ENCODE measurements around the gene LRRFIP2. TPM values are rescaled to one million over a fixed set of nuclear protein-coding genes. Genes with fewer than 3 reads are reported as not detected.
"Not testable (repeated sequence)": the region's sequence is repeated elsewhere in the genome, so short reads cannot be mapped to it uniquely, and the experiment has no call there.

The LRRFIP2 gene
- total and polyA plus RNA-seq, 2 experiments from 2014 or later, result 77.6 to 77.7 TPM

- Histone ChIP-seq H3F3A (ENCODE audit: insufficient read depth) (0 out of 2 replicates have a peak, but pooled peaks cover 4% of the 10 kb centered on the region), H3K27me3 (replicated peaks; ENCODE audit: insufficient read depth) (no peaks in the 10 kb centered on the region), H3K9me3 (ENCODE audit: low read depth) (no peaks in the 10 kb centered on the region), H3K4me3 (no peak overlapping the region), H3K4me1 (ENCODE audit: insufficient read depth) (no peaks in the 10 kb centered on the region), H3K4me2 (ENCODE audit: unreplicated experiment) (no peak overlapping the region), H3K9me2 (ENCODE audit: insufficient read depth) (no peaks in the 10 kb centered on the region), H3K36me3 (ENCODE audit: low read depth) (peaks cover 38% of the 10 kb centered on the region), H3K9ac (no peak overlapping the region), H2AFZ (no peak overlapping the region), H3K27ac (no peak overlapping the region), H4K20me1 (ENCODE audit: insufficient read depth) (no peaks in the 10 kb centered on the region), H3K79me2 (ENCODE audit: insufficient read depth) (peaks cover 100% of the 10 kb centered on the region)
- WGBS, 2 experiments (ENCODE audit: low coverage in 1 of 2, low lambda C conversion rate in 2 of 2, missing lambda C conversion rate in 2 of 2), result 77 to 82% methylated on average over 4 of the region's 4 CpGs
- in situ Hi-C loops (cut with MboI), result no loop called here
- DNase-seq, result no peak
- TF ChIP-seq EZH2phosphoT487 (IDR thresholded peaks at IDR 0.05; ENCODE audit: insufficient read depth, low read depth), result no peak
- no peak for TF ChIP-seq EZH2 (IDR thresholded peaks at IDR 0.05; ENCODE audit: insufficient read depth, poor library complexity, severe bottlenecking)
These were observed 25.1 kb downstream of the LRRFIP2 start for GRCh38 chr3:37149257-37149656.

DNA sequence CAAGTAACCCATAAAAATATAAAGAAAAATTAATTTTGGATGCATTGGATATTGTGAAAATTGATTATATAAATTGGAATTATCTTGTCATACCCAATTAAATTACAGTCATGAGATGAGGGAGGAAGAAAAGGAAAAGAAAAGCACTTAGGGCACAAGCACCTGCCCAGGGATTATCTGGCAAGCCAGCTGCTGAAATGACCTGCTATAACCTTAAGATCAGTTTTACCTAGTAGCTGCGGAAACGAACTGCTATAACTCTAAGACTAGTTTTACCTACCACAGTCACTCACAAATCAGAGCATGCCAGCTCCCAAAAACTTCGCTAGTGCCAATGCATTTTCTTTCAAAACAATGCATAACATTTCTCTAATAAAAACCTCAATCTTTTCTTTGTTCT is 26.2 kb downstream of the LRRFIP2 start:
- Histone ChIP-seq H3K4me2 (ENCODE audit: unreplicated experiment) (no peak overlapping the region), H2AFZ (no peak overlapping the region), H3K79me2 (ENCODE audit: insufficient read depth) (peaks cover 100% of the 10 kb centered on the region), H4K20me1 (ENCODE audit: insufficient read depth) (no peaks in the 10 kb centered on the region), H3K27ac (no peak overlapping the region), H3K4me1 (ENCODE audit: insufficient read depth) (no peaks in the 10 kb centered on the region), H3K9ac (no peak overlapping the region), H3K9me3 (ENCODE audit: low read depth) (no peaks in the 10 kb centered on the region), H3K9me2 (ENCODE audit: insufficient read depth) (no peaks in the 10 kb centered on the region), H3F3A (ENCODE audit: insufficient read depth) (0 out of 2 replicates have a peak, but pooled peaks cover 4% of the 10 kb centered on the region), H3K36me3 (ENCODE audit: low read depth) (peaks cover 33% of the 10 kb centered on the region), H3K27me3 (replicated peaks; ENCODE audit: insufficient read depth) (no peaks in the 10 kb centered on the region), H3K4me3 (no peak overlapping the region)
- no peak for TF ChIP-seq EZH2 (IDR thresholded peaks at IDR 0.05; ENCODE audit: insufficient read depth, poor library complexity, severe bottlenecking)
- TF ChIP-seq EZH2phosphoT487 (IDR thresholded peaks at IDR 0.05; ENCODE audit: insufficient read depth, low read depth), result no peak
- WGBS, 2 experiments (ENCODE audit: low coverage in 1 of 2, low lambda C conversion rate in 2 of 2, missing lambda C conversion rate in 2 of 2), result 88% methylated on average over 3 of the region's 3 CpGs
- DNase-seq, result no peak
- in situ Hi-C loops (cut with MboI), result no loop called here

DNA sequence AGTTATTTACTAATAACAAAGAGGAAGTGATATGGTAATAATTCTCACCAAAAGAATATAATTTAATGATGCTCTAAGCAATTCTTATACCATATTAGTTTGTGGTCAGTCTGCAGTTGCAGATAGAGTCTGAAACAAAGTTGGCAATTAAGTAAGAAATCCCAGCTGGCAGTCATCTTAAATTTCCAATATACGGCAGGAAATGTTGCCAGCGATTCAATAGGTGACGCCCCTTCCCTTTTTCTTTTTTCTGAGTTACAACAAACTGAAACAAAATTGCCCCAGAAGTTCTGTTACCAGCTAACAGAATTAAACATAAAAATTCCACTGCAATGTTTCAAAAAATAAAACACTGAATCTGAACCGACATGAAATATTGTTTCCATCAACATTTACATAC is 26.7 kb downstream of the LRRFIP2 start:
- TF ChIP-seq EZH2phosphoT487 (IDR thresholded peaks at IDR 0.05; ENCODE audit: insufficient read depth, low read depth) (no peak), EZH2 (IDR thresholded peaks at IDR 0.05; ENCODE audit: insufficient read depth, poor library complexity, severe bottlenecking) (no peak)
- Histone ChIP-seq H3K4me2 (ENCODE audit: unreplicated experiment) (no peak overlapping the region), H3F3A (ENCODE audit: insufficient read depth) (0 out of 2 replicates have a peak, but pooled peaks cover 4% of the 10 kb centered on the region), H3K9ac (no peak overlapping the region), H2AFZ (no peak overlapping the region), H3K4me1 (ENCODE audit: insufficient read depth) (no peaks in the 10 kb centered on the region), H3K36me3 (ENCODE audit: low read depth) (peaks cover 36% of the 10 kb centered on the region), H3K79me2 (ENCODE audit: insufficient read depth) (peaks cover 100% of the 10 kb centered on the region), H3K27me3 (replicated peaks; ENCODE audit: insufficient read depth) (no peaks in the 10 kb centered on the region), H3K9me2 (ENCODE audit: insufficient read depth) (no peaks in the 10 kb centered on the region), H4K20me1 (ENCODE audit: insufficient read depth) (no peaks in the 10 kb centered on the region), H3K9me3 (ENCODE audit: low read depth) (no peaks in the 10 kb centered on the region), H3K4me3 (no peak overlapping the region), H3K27ac (no peak overlapping the region)
- in situ Hi-C loops (cut with MboI), result no loop called here
- 44 to 50% methylated on average over 4 of the region's 4 CpGs for WGBS, 2 experiments (ENCODE audit: low coverage in 1 of 2, low lambda C conversion rate in 2 of 2, missing lambda C conversion rate in 2 of 2)
- DNase-seq, result no peak

- H3F3A ChIP-seq (ENCODE audit: insufficient read depth); H3K9me3 ChIP-seq (ENCODE audit: low read depth); H2AFZ ChIP-seq; H4K20me1 ChIP-seq (ENCODE audit: insufficient read depth); H3K4me3 ChIP-seq; H3K9ac ChIP-seq; in situ Hi-C loops (cut with MboI); H3K4me2 ChIP-seq (ENCODE audit: unreplicated experiment); H3K9me2 ChIP-seq (ENCODE audit: insufficient read depth); H3K27ac ChIP-seq; DNase-seq; H3K27me3 ChIP-seq (replicated peaks; ENCODE audit: insufficient read depth); H3K4me1 ChIP-seq (ENCODE audit: insufficient read depth): not testable (repeated sequence)
- WGBS, 2 experiments (ENCODE audit: low coverage in 1 of 2, low lambda C conversion rate in 2 of 2, missing lambda C conversion rate in 2 of 2), result 89 to 90% methylated on average over 2 of the region's 2 CpGs
- peaks cover 43% of the 10 kb centered on the region for H3K36me3 ChIP-seq (ENCODE audit: low read depth)
- peaks cover 100% of the 10 kb centered on the region for H3K79me2 ChIP-seq (ENCODE audit: insufficient read depth)
These were observed 27.5 kb downstream of the LRRFIP2 start for GRCh38 chr3:37146927-37147326.

DNA sequence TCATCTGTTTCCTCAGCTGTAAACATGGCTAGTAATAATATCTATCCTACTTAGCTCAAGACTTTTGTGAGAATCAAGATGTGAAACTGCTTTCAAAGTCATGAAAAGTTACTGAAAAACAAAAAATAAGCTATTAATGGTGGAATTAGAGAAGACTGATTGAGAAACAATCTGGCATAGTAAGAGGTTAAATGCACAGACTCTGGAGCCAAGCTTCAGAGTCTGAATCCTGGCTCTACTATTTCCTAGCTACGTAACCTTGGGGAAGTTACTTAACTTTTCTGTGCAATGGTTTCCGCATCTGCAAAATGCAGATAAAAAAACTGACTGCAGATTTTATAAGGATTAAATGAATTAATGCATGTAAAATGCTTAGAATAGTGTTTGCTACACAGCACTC is 28.8 kb downstream of the LRRFIP2 start:
- Histone ChIP-seq H3K27me3 (replicated peaks; ENCODE audit: insufficient read depth) (no peaks in the 10 kb centered on the region), H3K4me2 (ENCODE audit: unreplicated experiment) (no peak overlapping the region), H4K20me1 (ENCODE audit: insufficient read depth) (no peaks in the 10 kb centered on the region), H3F3A (ENCODE audit: insufficient read depth) (0 out of 2 replicates have a peak, but pooled peaks cover 4% of the 10 kb centered on the region), H3K4me1 (ENCODE audit: insufficient read depth) (no peaks in the 10 kb centered on the region), H3K9me3 (ENCODE audit: low read depth) (no peaks in the 10 kb centered on the region), H3K9ac (peak overlapping the region; percentile 29), H3K9me2 (ENCODE audit: insufficient read depth) (no peaks in the 10 kb centered on the region), H3K79me2 (ENCODE audit: insufficient read depth) (peaks cover 100% of the 10 kb centered on the region), H3K27ac (peak overlapping the region; percentile 26), H3K36me3 (ENCODE audit: low read depth) (peaks cover 47% of the 10 kb centered on the region), H2AFZ (no peak overlapping the region), H3K4me3 (no peak overlapping the region)
- WGBS, 2 experiments (ENCODE audit: low coverage in 1 of 2, low lambda C conversion rate in 2 of 2, missing lambda C conversion rate in 2 of 2), result 62 to 71% methylated on average over 2 of the region's 2 CpGs
- DNase-seq, result peak; percentile 26
- in situ Hi-C loops (cut with MboI), result no loop called here
- no peak for TF ChIP-seq EZH2phosphoT487 (IDR thresholded peaks at IDR 0.05; ENCODE audit: insufficient read depth, low read depth)
- no peak for TF ChIP-seq EZH2 (IDR thresholded peaks at IDR 0.05; ENCODE audit: insufficient read depth, poor library complexity, severe bottlenecking)

Data from GM23248 (cell line).